Astrocyte (in vitro differentiated cells and primary cell): ENCODE results near the gene SLAMF6. TPM values are rescaled to one million over a fixed set of nuclear protein-coding genes. Genes with fewer than 3 reads are reported as not detected.
"Not testable (repeated sequence)": the region's sequence is repeated elsewhere in the genome, so short reads cannot be mapped to it uniquely, and the experiment has no call there.

Source experiments
- DNase-seq: peaks from one replicate; pipeline ENCODE4 v3.0.0-alpha.2; 2010; ENCODE audit warnings: low read depth
- FAIRE-seq: peaks from 2 replicates; lab custom pipeline; 2011; peaks lifted over from hg19 to GRCh38; lab: Jason Lieb, UNC
- H2AFZ ChIP-seq: 2 replicates; pipeline ENCODE4 v1.6.0; 2012; ENCODE audit warnings: low read depth, low read length, inconsistent platforms
- H3K27ac ChIP-seq: 2 replicates; pipeline ENCODE4 v1.5.1; 2011; ENCODE audit warnings: low read depth, low read length, inconsistent platforms
- H3K27me3 ChIP-seq: 2 replicates; pipeline ENCODE4 v1.6.0; 2011; ENCODE audit warnings: low read length, inconsistent platforms; ENCODE audit not compliant: insufficient read depth
- H3K36me3 ChIP-seq: 2 replicates; pipeline ENCODE4 v1.5.1; 2011; ENCODE audit warnings: low read length, inconsistent platforms; ENCODE audit not compliant: insufficient read depth
- H3K4me1 ChIP-seq: 2 replicates; pipeline ENCODE4 v1.5.1; 2011; ENCODE audit warnings: low read length, inconsistent platforms; ENCODE audit not compliant: insufficient read depth
- H3K4me2 ChIP-seq: 2 replicates; pipeline ENCODE4 v1.6.0; 2012; ENCODE audit warnings: low read length, inconsistent platforms
- H3K4me3 ChIP-seq: 2 replicates; pipeline ENCODE4 v1.5.1; 2011; ENCODE audit warnings: low read depth, mild to moderate bottlenecking, low read length, inconsistent platforms; ENCODE audit not compliant: insufficient read depth
- H3K79me2 ChIP-seq: 2 replicates; pipeline ENCODE4 v1.6.0; 2012; ENCODE audit warnings: mild to moderate bottlenecking, low read length, inconsistent platforms; ENCODE audit not compliant: insufficient read depth
- H3K9ac ChIP-seq: 2 replicates; pipeline ENCODE4 v1.6.0; 2012; ENCODE audit warnings: mild to moderate bottlenecking, low read length, inconsistent platforms
- H3K9me3 ChIP-seq: 2 replicates; pipeline ENCODE4 v1.5.1; 2012; ENCODE audit warnings: low read depth, mild to moderate bottlenecking, low read length, inconsistent platforms; ENCODE audit not compliant: insufficient read depth
- H4K20me1 ChIP-seq: 2 replicates; pipeline ENCODE4 v1.6.0; 2012; ENCODE audit warnings: low read length, inconsistent platforms; ENCODE audit not compliant: insufficient read depth
- H3K27ac Mint-ChIP-seq: one replicate; pipeline ENCODE4 v1.8.0; 2021; ENCODE audit warnings: mild to moderate bottlenecking, mixed read lengths; ENCODE audit not compliant: unreplicated experiment
- H3K27me3 Mint-ChIP-seq: one replicate; pipeline ENCODE4 v1.8.0; 2021; ENCODE audit warnings: low read depth, mixed read lengths; ENCODE audit not compliant: unreplicated experiment
- H3K36me3 Mint-ChIP-seq: one replicate; pipeline ENCODE4 v1.8.0; 2021; ENCODE audit warnings: low read depth, mixed read lengths; ENCODE audit not compliant: unreplicated experiment
- H3K4me1 Mint-ChIP-seq: one replicate; pipeline ENCODE4 v1.8.0; 2021; ENCODE audit warnings: low read depth, mixed read lengths; ENCODE audit not compliant: unreplicated experiment
- H3K4me3 Mint-ChIP-seq: one replicate; pipeline ENCODE4 v1.8.0; 2021; ENCODE audit warnings: mild to moderate bottlenecking, moderate library complexity, mixed read lengths; ENCODE audit not compliant: unreplicated experiment
- H3K9me3 Mint-ChIP-seq: one replicate; pipeline ENCODE4 v1.8.0; 2021; ENCODE audit warnings: mild to moderate bottlenecking, mixed read lengths; ENCODE audit not compliant: unreplicated experiment
- CTCF ChIP-seq: IDR thresholded peaks from 2 replicates; pipeline ENCODE4 v1.5.1; 2011; ENCODE audit warnings: low read depth, mild to moderate bottlenecking, inconsistent platforms, low read length, moderate library complexity; ENCODE audit not compliant: insufficient read depth
- EZH2 ChIP-seq: IDR thresholded peaks from 2 replicates; pipeline ENCODE4 v1.6.1; 2012; ENCODE audit warnings: mild to moderate bottlenecking, low read length, inconsistent platforms; ENCODE audit not compliant: insufficient read depth
- total RNA-seq: library from RNA; stranded (reverse); gene quantifications from 2 replicates; pipeline ENCODE4 v1.2.1, GENCODE V29; 2021

Gene SLAMF6
- total RNA-seq, 1 donor from 2014 or later: not detected

DNA sequence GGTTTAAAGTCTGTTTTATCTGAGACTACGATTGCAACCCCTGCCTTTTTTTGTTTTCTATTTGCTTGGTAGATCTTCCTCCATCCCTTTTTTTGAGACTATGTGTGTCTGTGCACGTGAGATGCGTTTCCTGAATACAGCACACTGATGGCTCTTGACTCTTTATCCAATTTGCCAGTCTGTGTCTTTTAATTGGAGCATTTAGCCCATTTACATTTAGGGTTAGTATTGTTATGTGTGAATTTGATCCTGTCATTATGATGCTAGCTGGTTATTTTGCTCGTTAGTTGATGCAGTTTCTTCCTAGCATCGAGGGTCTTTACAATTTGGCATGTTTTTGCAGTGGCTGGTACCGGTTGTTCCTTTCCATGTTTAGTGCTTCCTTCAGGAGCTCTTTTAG, 44.0 kb downstream of the SLAMF6 start:
- H3K36me3 Mint-ChIP-seq, H3K4me2 ChIP-seq, H3K9ac ChIP-seq, H3K27ac Mint-ChIP-seq, H3K4me3 Mint-ChIP-seq, DNase-seq, H3K27me3 ChIP-seq, H3K27me3 Mint-ChIP-seq, H3K4me1 ChIP-seq, FAIRE-seq, H3K79me2 ChIP-seq, H3K9me3 ChIP-seq, H3K4me1 Mint-ChIP-seq, H3K36me3 ChIP-seq, H3K4me3 ChIP-seq, H3K27ac ChIP-seq, H2AFZ ChIP-seq, H4K20me1 ChIP-seq: not testable (repeated sequence)
- H3K9me3 Mint-ChIP-seq: peaks cover 14% of the 10 kb centered on the region

DNA sequence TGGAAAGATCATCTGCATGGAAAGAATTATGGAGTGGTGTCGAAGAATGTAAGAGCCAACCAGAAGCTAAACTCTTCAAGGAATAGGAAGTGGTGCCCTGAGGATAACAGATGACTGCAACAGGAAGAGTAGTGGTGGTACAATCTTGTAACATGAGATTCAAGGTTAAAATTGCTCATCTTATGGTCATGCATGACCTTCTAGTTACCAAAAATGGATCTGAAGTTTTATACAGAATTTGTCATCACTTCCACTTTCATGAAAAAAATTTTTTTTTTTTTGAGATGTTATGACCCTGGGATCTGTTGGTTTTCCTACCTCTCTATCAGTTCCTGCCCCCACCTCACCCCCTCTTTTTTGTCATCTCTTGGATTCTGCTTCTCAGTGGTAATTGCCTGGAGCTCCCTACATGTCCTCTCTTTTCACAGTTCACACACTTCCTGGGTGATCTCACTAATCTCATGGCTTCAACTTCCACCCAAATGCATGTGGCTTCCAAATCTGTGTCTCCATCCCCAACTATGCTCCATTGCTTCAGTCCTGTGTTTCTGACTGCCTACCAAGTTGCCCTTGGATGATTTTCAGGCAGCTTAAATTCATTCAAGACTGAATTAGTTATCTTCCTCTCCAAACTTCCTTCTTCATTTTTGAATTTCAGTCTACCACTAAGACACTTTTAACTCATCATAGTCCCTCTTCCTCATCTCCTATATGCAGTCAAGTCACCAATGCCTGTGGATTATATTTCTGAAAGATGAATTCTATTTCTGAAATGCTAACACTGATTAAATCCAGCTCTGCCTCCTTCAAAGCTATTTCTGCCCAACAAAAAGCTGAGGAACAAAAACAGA, 48.4 kb downstream of the SLAMF6 start:
- H3K9ac ChIP-seq: no peak overlapping the region
- H2AFZ ChIP-seq: no peak overlapping the region
- H3K4me2 ChIP-seq: no peak overlapping the region
- Mint-ChIP-seq H3K4me1 (no peaks in the 10 kb centered on the region), H3K36me3 (no peaks in the 10 kb centered on the region), H3K9me3 (peaks cover 3% of the 10 kb centered on the region), H3K4me3 (no peak overlapping the region), H3K27ac (no peak overlapping the region), H3K27me3 (no peaks in the 10 kb centered on the region)
- H3K4me1 ChIP-seq: no peaks in the 10 kb centered on the region
- FAIRE-seq: no peak
- no peaks in the 10 kb centered on the region for H3K36me3 ChIP-seq
- DNase-seq: no peak
- H3K4me3 ChIP-seq: no peak overlapping the region
- H3K79me2 ChIP-seq: no peaks in the 10 kb centered on the region
- H3K9me3 ChIP-seq: no peaks in the 10 kb centered on the region
- no peaks in the 10 kb centered on the region for H4K20me1 ChIP-seq
- H3K27me3 ChIP-seq: no peaks in the 10 kb centered on the region
- no peak for TF ChIP-seq CTCF
- no peak for TF ChIP-seq EZH2
- H3K27ac ChIP-seq: no peak overlapping the region

- H3K9me3 Mint-ChIP-seq: no peaks in the 10 kb centered on the region
- no peak overlapping the region for H3K27ac ChIP-seq
- no peak overlapping the region for H2AFZ ChIP-seq
- no peaks in the 10 kb centered on the region for H4K20me1 ChIP-seq
- H3K36me3 ChIP-seq: no peaks in the 10 kb centered on the region
- no peaks in the 10 kb centered on the region for H3K79me2 ChIP-seq
- no peak overlapping the region for H3K4me3 ChIP-seq
- no peak overlapping the region for H3K4me3 Mint-ChIP-seq
- H3K36me3 Mint-ChIP-seq: no peaks in the 10 kb centered on the region
- H3K4me1 Mint-ChIP-seq: no peaks in the 10 kb centered on the region
- no peak for DNase-seq
- H3K9ac ChIP-seq: no peak overlapping the region
- no peak for TF ChIP-seq CTCF
- TF ChIP-seq EZH2: no peak
- no peaks in the 10 kb centered on the region for H3K9me3 ChIP-seq
- H3K4me1 ChIP-seq: no peaks in the 10 kb centered on the region
- no peak overlapping the region for H3K27ac Mint-ChIP-seq
- H3K27me3 ChIP-seq: no peaks in the 10 kb centered on the region
- FAIRE-seq: no peak
- no peaks in the 10 kb centered on the region for H3K27me3 Mint-ChIP-seq
- H3K4me2 ChIP-seq: no peak overlapping the region
Measured at GRCh38 chr1:160472112-160472511, 50.9 kb downstream of the SLAMF6 start.
